ENCODE measurements around the gene CA14.
"Not testable (repeated sequence)": the region's sequence is repeated elsewhere in the genome, so short reads cannot be mapped to it uniquely, and the experiment has no call there.

Gene CA14

DNA sequence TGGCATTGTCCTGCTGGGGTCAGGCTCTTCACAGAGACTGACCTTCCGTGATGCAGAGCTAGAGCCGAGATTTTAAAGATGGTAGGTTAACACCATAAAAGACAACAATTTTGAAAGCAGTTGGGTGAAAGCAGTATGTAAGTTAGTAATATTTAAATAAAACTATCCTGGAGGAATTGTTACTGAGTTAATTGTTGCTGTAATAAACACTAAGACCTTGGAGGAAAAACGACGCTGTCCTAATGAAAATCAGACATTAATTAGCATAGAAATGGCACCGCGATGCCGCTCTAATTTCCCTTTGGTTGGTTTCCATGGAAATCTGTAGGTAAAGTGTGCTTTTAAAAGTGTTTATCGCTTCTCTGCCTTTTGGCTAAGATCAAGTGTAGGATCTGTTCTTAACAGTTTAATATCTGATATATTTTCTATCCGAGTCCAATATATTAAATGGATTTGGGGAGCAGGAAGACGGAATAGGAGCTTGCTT lies 20.9 kb upstream of the CA14 start:
- no peak for DNase-seq (ENCODE audit: low read depth)

DNA sequence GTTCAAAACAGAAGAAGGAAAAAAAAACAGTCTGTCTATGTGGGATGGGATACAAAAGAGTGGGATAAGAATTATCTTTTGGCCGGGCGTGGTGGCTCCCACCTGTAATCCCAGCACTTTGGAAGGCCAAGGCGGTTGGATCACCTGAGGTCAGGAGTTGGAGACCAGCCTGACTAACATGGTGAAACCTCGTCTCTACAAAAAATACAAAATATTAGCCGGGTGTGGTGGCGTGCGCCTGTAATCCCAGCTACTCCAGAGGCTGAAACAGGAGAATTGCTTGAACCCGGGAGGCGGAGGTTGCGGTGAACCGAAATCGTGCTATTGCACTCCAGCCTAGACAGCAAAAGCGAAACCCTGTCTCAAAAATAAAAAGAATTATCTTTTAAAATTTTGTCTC lies 20.4 kb upstream of the CA14 start:
- DNase-seq (ENCODE audit: low read depth): not testable (repeated sequence)

DNA sequence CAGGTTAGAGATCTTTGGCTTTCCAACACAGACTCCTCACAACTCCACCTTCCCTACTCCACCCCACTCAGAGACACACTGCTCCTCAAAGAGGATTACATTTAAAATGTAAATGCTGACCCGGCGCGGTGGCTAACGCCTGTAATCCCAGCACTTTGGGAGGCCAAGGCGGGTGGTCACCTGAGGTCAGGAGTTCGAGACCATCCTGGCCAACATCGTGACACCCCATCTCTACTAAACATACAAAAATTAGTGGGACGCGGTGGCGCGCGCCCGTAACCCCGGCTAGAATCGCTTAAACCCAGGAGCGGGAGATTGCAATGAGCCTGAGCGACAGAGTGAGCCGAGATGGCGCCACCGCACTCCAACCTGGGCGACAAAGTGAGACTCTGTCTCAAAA lies 19.8 kb upstream of the CA14 start:
- no peak for DNase-seq (ENCODE audit: low read depth)

DNA sequence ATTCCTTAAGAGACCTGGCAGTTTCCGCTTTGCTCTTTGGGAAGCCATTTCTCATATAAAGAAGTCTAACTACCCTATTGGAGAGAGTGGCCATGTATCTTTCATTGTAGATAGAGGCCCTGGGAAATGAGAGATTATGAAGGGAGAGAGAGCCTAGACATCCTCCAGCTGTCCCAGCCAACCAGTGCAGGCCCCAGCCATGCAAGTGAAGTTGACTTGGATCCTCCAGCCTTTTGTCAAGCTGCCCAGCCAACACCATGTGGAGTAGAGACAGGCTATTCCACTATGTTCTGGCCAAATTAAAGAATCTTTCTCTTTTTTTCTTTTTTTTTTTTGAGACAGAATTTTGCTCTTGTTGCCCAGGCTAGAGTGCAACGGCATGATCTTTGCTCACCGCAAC lies 14.6 kb upstream of the CA14 start:
- DNase-seq (ENCODE audit: low read depth): no peak

DNA sequence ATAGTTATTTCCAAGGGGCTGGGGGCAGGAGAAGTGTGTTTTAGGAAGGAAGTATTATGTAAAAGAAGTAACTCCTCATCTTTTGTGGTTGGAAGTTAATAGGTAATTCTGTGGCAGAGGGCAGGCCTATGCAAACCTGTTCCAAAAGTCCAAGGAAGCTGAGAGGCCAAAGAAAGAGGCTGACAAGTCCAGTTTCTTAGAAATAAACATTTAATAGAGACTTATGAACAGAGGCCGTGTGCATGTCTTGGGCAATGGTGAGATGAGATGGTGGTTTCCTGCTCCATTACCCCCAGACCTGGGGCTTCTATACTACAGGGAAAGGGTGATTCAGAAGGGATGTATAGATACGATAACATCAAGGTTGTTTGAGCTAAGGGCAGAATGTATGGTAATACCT lies 7.6 kb upstream of the CA14 start:
- DNase-seq (ENCODE audit: low read depth): no peak

DNA sequence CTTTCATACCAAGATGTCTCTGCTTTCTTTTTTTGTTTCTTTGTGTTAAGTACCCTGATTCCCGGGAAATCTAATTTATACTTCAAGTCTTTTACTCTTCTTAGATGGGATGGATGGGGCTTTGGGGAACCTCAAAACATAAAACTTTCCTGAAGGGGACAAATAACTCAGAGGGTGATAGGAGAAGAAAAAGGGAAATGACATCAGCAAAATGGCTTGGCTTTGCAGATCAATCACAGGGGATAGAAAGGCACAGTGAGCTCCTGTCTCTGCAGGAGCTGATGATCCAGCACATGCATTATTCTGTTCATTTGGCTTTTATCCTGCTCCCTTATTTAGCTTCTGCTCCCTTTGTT lies 1.4 kb upstream of the CA14 start:
- no peak for DNase-seq (ENCODE audit: low read depth)

DNA sequence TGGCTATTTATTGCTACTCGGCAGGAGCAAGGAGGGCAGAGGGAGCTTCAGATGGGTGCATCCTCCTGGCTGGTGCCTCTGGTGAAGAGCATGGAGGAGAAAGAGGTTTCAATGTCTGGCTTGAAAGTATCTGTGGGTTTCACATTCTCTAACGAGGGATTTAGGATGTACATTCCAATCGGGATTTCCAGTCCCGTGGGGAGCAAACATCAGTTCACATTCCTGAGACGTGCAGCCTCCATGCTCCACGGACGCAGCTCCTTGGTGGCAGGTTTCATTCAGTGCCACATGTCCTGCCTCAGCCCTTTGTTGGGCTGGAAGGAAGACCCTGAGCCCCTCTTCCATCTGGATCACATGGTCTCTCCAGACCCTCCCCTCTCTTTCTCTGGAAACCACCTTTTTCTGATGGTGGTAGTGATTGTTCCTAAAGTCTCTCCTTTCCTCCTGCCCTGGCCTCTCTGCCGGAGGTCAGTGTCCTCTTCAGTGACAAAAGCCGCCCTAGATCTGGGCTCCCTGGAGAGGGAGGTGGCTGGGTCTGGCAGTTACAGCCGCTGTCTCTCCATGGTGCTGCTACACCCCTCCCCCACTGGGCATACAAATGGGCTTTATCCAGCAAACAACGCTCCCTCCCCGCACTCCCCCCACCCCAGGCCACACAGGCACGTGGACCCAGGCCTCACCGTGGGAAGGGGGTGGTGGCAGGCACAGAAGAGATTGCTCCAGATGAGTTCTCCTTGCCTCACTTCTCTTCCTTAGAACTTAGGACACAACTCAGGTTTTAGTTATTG lies 826 bp upstream of the CA14 start:
- peak; percentile 64 for DNase-seq (ENCODE audit: low read depth)

DNA sequence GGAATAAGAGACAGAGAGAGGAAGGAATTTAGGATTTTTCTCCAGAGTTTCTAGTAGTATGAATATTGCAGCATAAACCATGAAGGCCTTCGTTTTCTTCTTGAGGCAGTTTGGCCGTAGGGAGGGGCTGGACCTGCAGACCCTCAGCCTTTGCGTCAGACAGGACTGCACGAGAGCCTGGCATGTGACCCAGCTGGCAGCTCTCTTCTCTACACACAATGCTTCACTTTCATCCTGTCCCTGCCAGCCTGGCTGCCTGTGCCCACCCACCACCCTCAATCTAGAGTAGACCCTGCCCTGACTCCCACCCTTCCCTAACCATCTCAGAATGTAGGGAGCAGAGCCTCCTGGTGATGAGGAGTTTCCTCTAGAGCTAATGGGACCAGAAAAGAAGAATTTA lies 1.6 kb downstream of the CA14 start:
- DNase-seq (ENCODE audit: low read depth): no peak

DNA sequence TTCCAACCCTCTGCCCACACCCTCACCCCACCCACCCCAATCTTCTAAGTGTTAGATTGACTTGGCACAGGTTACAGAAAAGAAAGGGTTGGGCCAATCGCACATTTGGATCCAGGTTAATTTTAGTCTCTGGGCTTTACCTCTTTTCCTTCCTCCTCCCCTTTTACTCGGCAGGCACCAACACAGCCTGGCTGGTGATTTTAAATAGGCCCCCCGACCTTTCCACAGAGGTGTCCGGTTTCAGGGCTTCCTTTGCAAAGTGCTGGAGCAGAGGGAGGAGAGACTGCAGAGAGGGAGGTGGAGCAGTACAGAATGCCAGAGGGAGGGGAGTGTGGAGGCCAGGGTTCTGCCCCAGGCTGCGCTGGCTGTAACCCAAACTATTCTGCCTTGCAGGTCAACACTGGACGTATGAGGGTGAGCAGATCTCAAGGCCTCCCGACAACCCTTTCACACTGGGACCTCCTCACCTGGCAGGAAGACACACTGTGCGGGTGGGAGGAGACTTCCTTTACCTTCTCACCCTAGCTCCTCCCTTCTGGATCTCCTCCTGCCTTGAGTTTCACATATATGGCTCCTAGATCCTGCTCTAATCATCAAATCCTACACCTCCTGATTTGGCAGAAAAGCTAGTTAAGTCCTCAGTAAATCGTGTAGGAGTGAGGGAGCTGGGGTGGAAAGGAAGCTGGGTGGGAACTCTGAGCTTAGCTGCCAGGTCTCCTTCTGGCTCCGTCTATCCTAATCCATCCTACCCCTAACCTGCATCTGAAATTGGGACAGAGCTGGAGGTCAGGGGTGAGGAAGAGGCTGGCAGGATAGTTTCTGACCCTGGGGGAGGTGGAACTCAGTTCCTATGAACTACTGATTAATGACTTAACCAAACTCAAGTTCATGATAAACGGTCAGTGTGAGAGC lies 2.4 kb downstream of the CA14 start:
- DNase-seq (ENCODE audit: low read depth): peak; percentile 47

DNA sequence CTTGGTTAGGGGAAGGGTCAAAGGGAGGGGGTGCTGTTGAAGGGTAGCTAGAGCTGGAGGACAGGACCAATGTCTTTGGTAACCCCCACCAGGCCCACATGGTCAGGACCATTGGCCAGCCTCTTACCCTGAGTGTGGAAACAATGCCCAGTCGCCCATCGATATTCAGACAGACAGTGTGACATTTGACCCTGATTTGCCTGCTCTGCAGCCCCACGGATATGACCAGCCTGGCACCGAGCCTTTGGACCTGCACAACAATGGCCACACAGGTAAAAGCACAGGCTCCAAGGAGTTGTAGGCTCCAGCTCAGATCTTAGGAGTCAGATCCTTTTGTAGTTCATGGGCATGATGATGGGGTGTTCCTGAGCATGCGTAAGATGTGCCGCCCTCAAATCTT lies 3.8 kb downstream of the CA14 start:
- no peak for DNase-seq (ENCODE audit: low read depth)

DNA sequence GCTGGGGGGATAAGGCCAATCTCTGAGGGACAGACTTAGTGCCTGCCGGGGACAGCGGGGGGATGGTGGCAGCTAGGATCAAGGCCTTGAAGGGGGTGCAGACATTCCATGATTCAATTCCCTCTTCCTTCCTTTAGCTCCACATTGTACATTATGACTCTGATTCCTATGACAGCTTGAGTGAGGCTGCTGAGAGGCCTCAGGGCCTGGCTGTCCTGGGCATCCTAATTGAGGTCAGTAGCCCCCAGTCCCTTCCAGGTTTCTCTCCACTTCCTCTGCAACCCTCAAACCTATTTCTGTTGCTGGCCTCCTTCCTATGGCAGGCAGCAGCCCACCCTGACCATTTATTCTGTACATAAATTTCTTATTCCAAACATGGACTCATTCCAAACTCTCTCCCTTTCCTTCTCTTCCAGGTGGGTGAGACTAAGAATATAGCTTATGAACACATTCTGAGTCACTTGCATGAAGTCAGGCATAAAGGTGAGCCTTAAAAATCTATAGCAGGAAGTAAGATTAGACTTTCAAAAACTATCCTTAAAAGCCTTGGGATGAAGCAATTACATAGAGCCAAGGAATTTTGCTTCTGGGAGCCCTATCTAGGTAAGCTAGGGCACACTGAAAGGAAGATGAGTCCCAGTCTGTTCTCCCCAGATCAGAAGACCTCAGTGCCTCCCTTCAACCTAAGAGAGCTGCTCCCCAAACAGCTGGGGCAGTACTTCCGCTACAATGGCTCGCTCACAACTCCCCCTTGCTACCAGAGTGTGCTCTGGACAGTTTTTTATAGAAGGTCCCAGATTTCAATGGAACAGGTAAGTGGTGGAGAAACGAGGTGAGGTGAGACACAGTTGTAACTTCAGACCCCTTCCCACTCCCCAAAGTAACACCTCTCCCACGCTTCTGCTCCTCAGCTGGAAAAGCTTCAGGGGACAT lies 5.1 kb downstream of the CA14 start:
- DNase-seq (ENCODE audit: low read depth): no peak

DNA sequence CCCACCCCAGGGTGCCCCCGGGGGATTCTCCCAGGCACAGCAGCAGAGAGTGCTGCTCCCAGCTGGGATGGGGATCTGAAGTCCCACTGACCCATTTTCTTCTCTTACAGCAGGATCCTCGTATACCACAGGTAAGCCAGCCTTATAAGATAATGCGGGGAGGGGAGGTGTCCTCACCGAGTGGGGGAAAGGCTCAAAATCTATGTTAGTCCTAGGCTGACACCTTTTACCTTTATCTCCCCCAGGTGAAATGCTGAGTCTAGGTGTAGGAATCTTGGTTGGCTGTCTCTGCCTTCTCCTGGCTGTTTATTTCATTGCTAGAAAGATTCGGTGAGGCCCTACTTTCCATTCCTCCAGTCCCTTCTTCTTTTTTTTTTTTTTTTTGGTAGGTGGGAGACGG lies 6.0 kb downstream of the CA14 start:
- DNase-seq (ENCODE audit: low read depth): no peak

DNA sequence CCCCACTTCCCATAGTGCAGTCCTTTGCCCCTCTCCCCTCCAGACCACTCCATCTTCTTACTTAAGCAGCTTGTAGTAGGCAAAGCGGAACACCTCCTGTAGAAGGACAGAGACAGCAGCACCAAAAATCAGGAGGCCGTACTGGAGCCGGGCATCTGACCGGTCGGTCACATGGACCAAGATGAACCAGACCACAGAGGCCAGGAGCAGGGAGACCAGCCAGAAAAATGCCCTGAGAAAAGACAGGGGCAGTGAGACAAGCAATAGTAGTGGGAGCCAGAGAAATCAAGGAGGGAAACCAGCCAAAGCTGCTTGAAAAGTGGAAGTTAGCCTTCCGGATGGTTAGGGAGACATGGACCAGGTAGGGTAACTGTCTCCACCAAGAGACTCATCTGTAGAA lies 10.3 kb downstream of the CA14 start:
- no peak for DNase-seq (ENCODE audit: low read depth)

DNA sequence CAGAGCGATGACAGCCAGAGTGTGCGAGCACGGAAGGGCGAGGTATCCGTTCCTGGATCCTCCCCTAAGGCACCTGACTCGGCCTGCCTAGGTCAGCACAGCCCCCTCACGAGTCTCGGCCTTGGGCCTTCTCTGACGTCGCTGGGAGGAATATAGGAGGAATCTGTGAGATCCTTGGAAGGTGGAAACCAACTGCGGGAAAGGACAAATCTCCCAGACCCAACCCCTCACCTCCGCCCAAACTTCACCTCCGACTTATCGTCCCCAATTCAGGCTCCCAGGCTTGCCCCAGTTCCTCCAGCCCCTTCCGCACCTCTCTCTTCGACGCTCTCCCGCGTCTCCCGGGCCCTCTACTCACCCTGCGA lies 10.7 kb downstream of the CA14 start:
- peak; percentile 34 for DNase-seq (ENCODE audit: low read depth)

DNA sequence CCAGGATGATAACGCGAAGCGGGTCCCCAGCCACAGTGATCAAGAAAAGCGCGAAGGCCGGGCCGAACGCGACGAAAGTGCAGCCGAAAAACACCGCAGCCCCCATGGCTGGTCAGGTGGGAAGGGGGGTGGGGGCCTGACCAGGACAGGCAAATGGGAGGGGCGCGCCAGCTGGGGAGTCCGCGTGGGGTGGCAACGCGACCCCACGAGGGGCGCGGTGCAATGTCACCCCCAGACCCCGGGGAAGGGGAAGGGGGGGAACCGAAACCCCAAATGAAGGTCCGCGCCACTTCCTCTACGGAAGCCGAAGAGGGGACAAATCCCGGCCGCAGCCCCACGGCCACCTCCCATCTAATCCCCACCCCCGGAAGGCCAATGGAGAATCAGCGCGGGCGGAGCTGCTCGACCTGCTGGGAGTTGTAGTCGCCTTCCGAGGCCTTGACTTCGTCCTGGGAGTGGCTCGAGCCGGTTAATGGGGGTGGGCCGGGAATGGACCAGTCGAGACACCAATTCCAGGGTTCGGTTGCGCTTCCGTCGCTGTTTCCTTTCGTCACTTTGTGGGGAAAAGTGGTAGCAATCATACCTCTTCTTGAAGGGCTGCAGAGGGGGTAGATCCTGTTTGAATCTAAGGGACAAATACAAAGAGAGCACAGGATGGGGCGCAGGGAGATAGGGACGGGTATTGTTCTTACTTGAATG lies 11.3 kb downstream of the CA14 start, which contains the start of gene APH1A:
Gene APH1A (minus strand): TSS at position 312 of the 699 bp plus-strand sequence. CDS start 206 bp downstream, at position 106.
- DNase-seq (ENCODE audit: low read depth): peak; percentile 97

DNA sequence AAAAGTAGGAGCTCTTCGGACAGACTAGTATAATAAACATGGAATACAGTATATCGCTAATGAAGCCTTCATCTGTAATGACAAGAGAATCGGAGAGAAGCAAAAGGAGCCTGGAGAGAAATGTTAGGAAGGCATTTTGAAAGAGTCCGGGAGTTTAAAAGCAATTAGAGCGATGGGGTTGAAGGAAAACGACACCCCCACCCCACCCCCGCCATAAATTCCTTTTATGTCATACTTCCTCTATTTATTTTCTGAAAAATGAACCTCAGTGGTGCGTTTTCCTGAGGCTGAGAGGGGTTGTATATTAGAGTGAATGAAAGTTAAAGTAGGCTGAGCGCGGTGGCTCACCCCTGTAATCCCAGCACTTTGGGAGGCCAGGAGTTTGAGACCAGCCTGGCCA lies 11.9 kb downstream of the CA14 start:
- DNase-seq (ENCODE audit: low read depth): no peak

DNA sequence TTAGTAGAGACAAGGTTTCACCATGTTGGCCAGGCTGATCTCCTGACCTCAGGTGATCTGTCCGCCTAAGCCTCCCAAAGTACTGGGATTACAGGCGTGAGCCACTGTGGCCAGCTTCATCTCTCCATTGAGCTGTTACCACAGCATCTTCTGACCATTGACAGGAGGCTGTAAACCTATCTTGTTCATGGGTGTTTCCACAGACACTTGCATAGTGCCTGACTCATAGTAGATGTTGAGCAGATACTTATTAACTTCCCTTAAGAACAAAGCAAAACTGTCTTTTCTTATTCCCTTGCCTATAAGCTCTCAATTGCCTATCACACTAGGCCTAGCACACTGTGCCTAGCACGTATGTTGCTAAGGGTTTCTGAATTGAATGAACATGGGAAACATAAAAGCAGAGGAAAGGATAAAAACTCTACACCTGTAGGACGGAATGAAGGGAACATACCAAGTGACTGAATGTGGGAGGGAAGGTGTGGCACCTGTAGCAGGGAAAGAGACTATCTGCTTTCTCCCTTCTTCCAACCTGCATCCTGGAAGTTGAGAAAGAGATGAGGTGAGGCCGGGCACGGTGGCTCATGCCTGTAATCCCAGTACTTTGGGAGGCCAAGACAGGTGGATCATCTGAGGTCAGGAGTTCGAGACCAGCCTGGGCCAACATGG lies 13.9 kb downstream of the CA14 start:
- no peak for DNase-seq (ENCODE audit: low read depth)

DNA sequence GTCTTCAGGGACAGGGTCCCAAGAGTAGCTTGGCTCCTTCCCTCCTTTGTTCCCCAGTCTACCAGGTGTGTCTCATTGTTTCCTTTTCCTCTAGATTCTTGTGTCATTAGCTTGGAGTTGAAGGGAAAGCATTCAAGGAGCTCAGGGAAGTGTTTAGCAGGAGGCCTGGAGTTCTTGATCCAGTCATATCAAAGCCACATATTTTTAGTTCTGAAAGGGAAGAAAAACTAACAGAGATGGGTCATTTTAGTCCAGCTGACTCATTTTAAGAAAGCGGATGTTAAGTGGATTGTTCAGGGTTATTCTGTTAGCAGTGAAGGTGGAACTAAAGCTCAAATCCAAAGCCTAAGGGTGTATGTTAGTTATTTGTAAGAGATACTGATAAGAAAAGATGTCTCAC lies 15.7 kb downstream of the CA14 start:
- peak; percentile 36 for DNase-seq (ENCODE audit: low read depth)

DNA sequence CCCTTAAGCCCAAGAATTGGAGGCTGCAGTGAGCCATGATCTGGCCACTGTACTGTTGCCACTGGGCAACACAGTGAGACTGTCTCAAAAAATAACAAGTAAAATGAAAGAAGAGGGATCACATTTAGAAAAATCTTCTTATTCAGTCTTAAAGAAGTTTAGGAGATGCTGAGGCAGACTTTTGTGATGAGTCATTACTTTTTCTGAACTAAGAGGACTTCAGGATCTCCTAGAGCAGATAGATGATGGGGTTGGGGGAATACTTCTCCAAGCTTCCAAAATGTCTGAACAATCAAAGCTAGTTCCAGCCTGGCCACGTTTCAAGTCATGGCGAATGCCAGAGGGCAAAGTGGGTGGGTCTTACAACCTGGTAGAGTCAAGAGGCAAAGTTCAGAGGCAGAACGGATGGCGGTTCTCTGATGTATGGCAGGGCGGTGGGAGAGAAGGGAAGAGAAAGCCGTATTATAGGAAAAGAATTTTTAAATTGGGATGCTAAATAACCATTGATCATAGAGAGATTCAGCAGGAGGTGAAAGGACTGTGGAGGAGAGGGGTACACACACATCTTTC lies 22.6 kb downstream of the CA14 start:
- DNase-seq (ENCODE audit: low read depth): no peak

DNA sequence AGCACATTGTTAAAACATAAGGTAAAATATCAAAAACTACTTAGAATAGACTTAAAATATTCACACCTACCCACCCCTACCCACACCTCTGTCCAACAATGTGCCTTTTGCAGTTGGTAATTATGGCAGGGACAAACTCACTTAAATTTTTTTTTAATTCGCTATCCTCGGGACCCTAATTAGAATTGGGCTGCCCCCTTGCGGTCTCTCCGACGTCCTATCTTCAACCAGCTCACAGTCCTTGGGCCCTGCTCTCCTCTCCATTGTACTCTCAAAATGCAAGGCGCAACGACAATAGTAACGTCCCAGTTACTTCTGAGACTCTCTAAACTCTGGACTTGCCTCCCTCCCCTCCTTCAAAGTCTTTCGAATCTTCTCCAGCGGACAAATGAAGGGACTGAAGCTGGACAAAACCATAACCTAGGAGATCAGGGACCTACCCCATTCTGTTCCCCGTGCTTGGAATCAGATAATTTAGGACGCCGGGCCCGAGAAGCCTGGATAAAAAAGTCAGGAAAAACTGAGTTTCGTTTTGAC lies 23.7 kb downstream of the CA14 start:
- peak; percentile 80 for DNase-seq (ENCODE audit: low read depth)

Data from EH (cell line).